Measurements from ENCODE around the gene OSGEP. TPM values are rescaled to one million over a fixed set of nuclear protein-coding genes. Genes with fewer than 3 reads are reported as not detected.

Gene OSGEP
- total RNA-seq, 1 experiment from 2014 or later = 50.8 TPM

DNA sequence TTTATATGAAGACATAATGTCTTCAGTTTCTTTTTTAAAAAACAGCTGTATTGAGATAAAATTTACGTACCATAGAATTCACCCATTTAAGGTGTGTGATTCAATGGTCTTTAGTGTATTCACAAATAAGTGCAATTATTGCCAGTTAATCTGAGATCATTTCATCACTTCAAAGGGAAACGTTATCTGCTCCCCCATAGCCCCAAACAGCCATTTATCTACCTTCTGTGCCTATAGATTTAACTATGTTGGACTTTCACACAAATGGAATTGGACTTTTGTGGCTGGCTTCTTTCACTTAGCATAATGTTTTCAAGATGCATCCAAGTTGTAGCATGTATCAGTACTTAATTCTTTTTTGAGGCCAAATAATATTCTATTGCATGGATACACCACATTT lies 24.3 kb upstream of the OSGEP start:
- Histone ChIP-seq H3K9me3 (ENCODE audit: control insufficient read depth, low read depth, low read length) (no peaks in the 10 kb centered on the region), H3K27me3 (ENCODE audit: insufficient read depth, low read length) (no peaks in the 10 kb centered on the region), H2AK5ac (ENCODE audit: insufficient read length, low read length) (no peak overlapping the region), H2BK120ac (ENCODE audit: low read depth, low read length, poor library complexity, severe bottlenecking) (no peak overlapping the region), H2BK20ac (ENCODE audit: low read depth, low read length, poor library complexity, severe bottlenecking) (no peak overlapping the region), H3K4ac (ENCODE audit: low read depth, low read length) (no peak overlapping the region), H3K56ac (ENCODE audit: insufficient read length, low read depth, low read length) (no peak overlapping the region), H3K23ac (ENCODE audit: insufficient read length, low read depth, low read length) (no peak overlapping the region), H3K18ac (ENCODE audit: insufficient read length, low read depth, low read length) (no peak overlapping the region), H2BK15ac (ENCODE audit: low read depth, low read length) (no peak overlapping the region), H2AFZ (ENCODE audit: low read length) (no peak overlapping the region), H4K8ac (replicated peaks; ENCODE audit: insufficient read length, low read depth, low read length) (no peak overlapping the region), H3K4me1 (ENCODE audit: insufficient read depth, low read length) (peaks cover 2% of the 10 kb centered on the region; the same call in 1 of the 2 replicates), H4K5ac (ENCODE audit: insufficient read length, low read depth, low read length) (no peak overlapping the region), H3K79me1 (ENCODE audit: insufficient read depth, low read depth, low read length, poor library complexity, severe bottlenecking) (no peaks in the 10 kb centered on the region), H3K79me2 (ENCODE audit: insufficient read depth, low read length) (no peaks in the 10 kb centered on the region), H2BK5ac (ENCODE audit: insufficient read length, low read length) (no peak overlapping the region), H3K9ac (ENCODE audit: extremely low read depth, insufficient read length, low read length) (no peak overlapping the region), H3T11ph (ENCODE audit: low read length) (no peak overlapping the region), H3K23me2 (ENCODE audit: insufficient read length, low read depth, low read length, poor library complexity, severe bottlenecking) (no peaks in the 10 kb centered on the region), H3K14ac (ENCODE audit: insufficient read depth, low read length) (no peak overlapping the region), H3K27ac (ENCODE audit: insufficient read length, low read depth, low read length) (no peak overlapping the region), H3K4me2 (ENCODE audit: insufficient read depth, insufficient read length, low read length) (no peak overlapping the region), H4K91ac (ENCODE audit: insufficient read length, low read depth, low read length) (no peak overlapping the region), H2BK12ac (ENCODE audit: insufficient read length, low read depth, low read length) (no peak overlapping the region), H4K20me1 (ENCODE audit: control insufficient read depth, insufficient read depth, insufficient read length) (no peaks in the 10 kb centered on the region)
- Mint-ChIP-seq H3K9me3 (no peaks in the 10 kb centered on the region), H3K4me3 (no peak overlapping the region), H3K27me3 (ENCODE audit: low read depth) (no peaks in the 10 kb centered on the region), H3K4me1 (peaks cover 17 to 20% of the 10 kb centered on the region in 2 experiments), H3K36me3 (ENCODE audit: insufficient read depth in 1 of 3, low read depth in 3 of 3) (peaks cover 32 to 44% (median 43%) of the 10 kb centered on the region in 3 experiments; a peak in 6 of 7 replicates), H3K27ac (no peak overlapping the region)
- no CpG with 5 or more reads among the region's 2 CpGs for WGBS (ENCODE audit: extremely low coverage, insufficient read length, low lambda C conversion rate)
- DNase-seq = no peak
- TF ChIP-seq, protein P1, sequence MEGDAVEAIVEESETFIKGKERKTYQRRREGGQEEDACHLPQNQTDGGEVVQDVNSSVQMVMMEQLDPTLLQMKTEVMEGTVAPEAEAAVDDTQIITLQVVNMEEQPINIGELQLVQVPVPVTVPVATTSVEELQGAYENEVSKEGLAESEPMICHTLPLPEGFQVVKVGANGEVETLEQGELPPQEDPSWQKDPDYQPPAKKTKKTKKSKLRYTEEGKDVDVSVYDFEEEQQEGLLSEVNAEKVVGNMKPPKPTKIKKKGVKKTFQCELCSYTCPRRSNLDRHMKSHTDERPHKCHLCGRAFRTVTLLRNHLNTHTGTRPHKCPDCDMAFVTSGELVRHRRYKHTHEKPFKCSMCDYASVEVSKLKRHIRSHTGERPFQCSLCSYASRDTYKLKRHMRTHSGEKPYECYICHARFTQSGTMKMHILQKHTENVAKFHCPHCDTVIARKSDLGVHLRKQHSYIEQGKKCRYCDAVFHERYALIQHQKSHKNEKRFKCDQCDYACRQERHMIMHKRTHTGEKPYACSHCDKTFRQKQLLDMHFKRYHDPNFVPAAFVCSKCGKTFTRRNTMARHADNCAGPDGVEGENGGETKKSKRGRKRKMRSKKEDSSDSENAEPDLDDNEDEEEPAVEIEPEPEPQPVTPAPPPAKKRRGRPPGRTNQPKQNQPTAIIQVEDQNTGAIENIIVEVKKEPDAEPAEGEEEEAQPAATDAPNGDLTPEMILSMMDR (conservative IDR thresholded peaks at IDR 0.05) = no peak
